Hepatocyte (in vitro differentiated cells): ENCODE data around the gene TH. TPM values are rescaled to one million over a fixed set of nuclear protein-coding genes. Genes with fewer than 3 reads are reported as not detected.

Experiments used
- DNase-seq: peaks from one replicate; pipeline ENCODE4 v3.0.0-alpha.2; 2016; ENCODE audit warnings: low spot score
- H2AFZ ChIP-seq: fragments of 200-600 bp; sonication (generic); 2 replicates; pipeline ENCODE4 v1.6.0; 2016; ENCODE audit warnings: antibody characterized with exemption, mild to moderate bottlenecking
- H3K27ac ChIP-seq: fragments of 200-600 bp; sonication (generic); 2 replicates; pipeline ENCODE4 v1.5.1; 2016; ENCODE audit warnings: mild to moderate bottlenecking
- H3K27me3 ChIP-seq: fragments of 200-600 bp; sonication (generic); 2 replicates; pipeline ENCODE4 v1.6.1; 2016
- H3K36me3 ChIP-seq: fragments of 200-600 bp; sonication (generic); replicated peaks from 2 replicates; pipeline ENCODE4 v1.5.1; 2016; ENCODE audit warnings: low read depth; ENCODE audit not compliant: insufficient read depth
- H3K4me1 ChIP-seq: fragments of 200-600 bp; sonication (generic); 2 replicates; pipeline ENCODE4 v1.5.1; 2016; ENCODE audit warnings: mild to moderate bottlenecking, moderate library complexity; ENCODE audit not compliant: insufficient read depth
- H3K4me2 ChIP-seq: fragments of 200-600 bp; sonication (generic); 2 replicates; pipeline ENCODE4 v1.6.0; 2016
- H3K4me3 ChIP-seq: fragments of 200-600 bp; sonication (generic); 2 replicates; pipeline ENCODE4 v1.5.1; 2016; ENCODE audit warnings: mild to moderate bottlenecking
- H3K79me2 ChIP-seq: fragments of 200-600 bp; sonication (generic); 2 replicates; pipeline ENCODE4 v1.6.0; 2017; ENCODE audit warnings: mild to moderate bottlenecking
- H3K9me2 ChIP-seq: fragments of 200-600 bp; sonication (generic); replicated peaks from 2 replicates; pipeline ENCODE4 v1.6.0; 2017; ENCODE audit warnings: mild to moderate bottlenecking; ENCODE audit not compliant: insufficient read depth
- H3K9me3 ChIP-seq: fragments of 200-600 bp; sonication (generic); 2 replicates; pipeline ENCODE4 v1.5.1; 2016; ENCODE audit warnings: low read depth, mild to moderate bottlenecking
- H4K20me1 ChIP-seq: fragments of 200-600 bp; sonication (generic); 2 replicates; pipeline ENCODE4 v1.6.0; 2016; ENCODE audit warnings: mild to moderate bottlenecking; ENCODE audit not compliant: insufficient read depth, poor library complexity, severe bottlenecking
- EZH2 ChIP-seq: fragments of 200-600 bp; sonication (generic); IDR thresholded peaks from 2 replicates; pipeline ENCODE4 v1.6.1; 2016; ENCODE audit warnings: antibody characterized with exemption, mild to moderate bottlenecking, borderline replicate concordance
- EZH2phosphoT487 ChIP-seq: fragments of 200-600 bp; sonication (generic); IDR thresholded peaks from one replicate; pipeline ENCODE4 v1.6.1; 2018; ENCODE audit warnings: antibody characterized with exemption, mild to moderate bottlenecking, low read depth, moderate library complexity; ENCODE audit not compliant: unreplicated experiment, severe bottlenecking
- WGBS: methylation state at CpG from one replicate; pipeline ENCODE4 v1.1.6; 2016; ENCODE audit warnings: low lambda C conversion rate; ENCODE audit errors: missing lambda C conversion rate; 5-methylcytosine and 5-hydroxymethylcytosine counted together
- microRNA counts: library from miRNA; unstranded; fragments of <30 nt; microRNA quantifications from one replicate; lab custom pipeline; 2017
- microRNA-seq: library from miRNA; unstranded; fragments of <30 nt; microRNA quantifications from one replicate; pipeline ENCODE4, GENCODE V29; 2017
- polyA plus RNA-seq: library from polyadenylated mRNA; unstranded; fragments of >200 nt; fragmentation: Nextera tagmentation; extraction: Ambion mirVana; gene quantifications from 2 replicates; pipeline ENCODE4 v1.2.1, GENCODE V29; 2016
- small RNA-seq: library from RNA; depleted of rRNA; stranded (forward); fragments of <200 nt; gene quantifications from one replicate; pipeline ENCODE3, GENCODE V24; 2014
- total RNA-seq: library from RNA; depleted of rRNA; stranded (reverse); fragments of >200 nt; gene quantifications from 2 replicates; pipeline ENCODE4 v1.2.3, GENCODE V29; 2014
- TF ChIP-seq, protein P1 (sequence below): fragments of 200-600 bp; sonication (generic); IDR thresholded peaks from 2 replicates; pipeline ENCODE4 v1.5.1; 2016; ENCODE audit warnings: antibody characterized with exemption, mild to moderate bottlenecking; ENCODE audit not compliant: poor library complexity

TH gene
- total and polyA plus RNA-seq, 2 experiments from 2014 or later, result 2.6 to 15.3 TPM

DNA sequence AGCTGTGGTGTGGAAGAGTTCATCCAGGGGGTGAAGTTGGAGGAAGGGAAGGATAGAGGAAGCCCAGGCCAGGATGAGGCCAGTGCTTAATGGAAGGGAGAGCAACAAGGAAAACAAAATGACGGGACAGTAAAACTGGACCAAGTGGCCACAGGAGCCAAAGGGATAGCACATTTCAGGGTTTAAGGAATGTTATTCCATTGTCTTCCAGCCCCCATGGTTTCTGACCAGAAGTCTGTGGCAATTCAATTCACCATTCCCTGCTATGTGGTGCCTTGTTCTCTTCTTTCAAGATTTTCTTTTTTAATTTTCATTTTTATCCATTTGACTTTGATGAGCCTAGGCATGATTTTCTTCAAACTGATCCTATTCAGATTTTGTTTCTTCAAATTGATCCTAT, 54.9 kb downstream of the TH start:
- H3K27me3 ChIP-seq, result no peaks in the 10 kb centered on the region
- H3K36me3 ChIP-seq, result no peaks in the 10 kb centered on the region
- H3K9me3 ChIP-seq, result no peaks in the 10 kb centered on the region
- no peak overlapping the region for H3K4me3 ChIP-seq
- no peak for DNase-seq
- H2AFZ ChIP-seq, result no peak overlapping the region
- TF ChIP-seq EZH2phosphoT487 (no peak), EZH2 (no peak)
- TF ChIP-seq, protein P1, sequence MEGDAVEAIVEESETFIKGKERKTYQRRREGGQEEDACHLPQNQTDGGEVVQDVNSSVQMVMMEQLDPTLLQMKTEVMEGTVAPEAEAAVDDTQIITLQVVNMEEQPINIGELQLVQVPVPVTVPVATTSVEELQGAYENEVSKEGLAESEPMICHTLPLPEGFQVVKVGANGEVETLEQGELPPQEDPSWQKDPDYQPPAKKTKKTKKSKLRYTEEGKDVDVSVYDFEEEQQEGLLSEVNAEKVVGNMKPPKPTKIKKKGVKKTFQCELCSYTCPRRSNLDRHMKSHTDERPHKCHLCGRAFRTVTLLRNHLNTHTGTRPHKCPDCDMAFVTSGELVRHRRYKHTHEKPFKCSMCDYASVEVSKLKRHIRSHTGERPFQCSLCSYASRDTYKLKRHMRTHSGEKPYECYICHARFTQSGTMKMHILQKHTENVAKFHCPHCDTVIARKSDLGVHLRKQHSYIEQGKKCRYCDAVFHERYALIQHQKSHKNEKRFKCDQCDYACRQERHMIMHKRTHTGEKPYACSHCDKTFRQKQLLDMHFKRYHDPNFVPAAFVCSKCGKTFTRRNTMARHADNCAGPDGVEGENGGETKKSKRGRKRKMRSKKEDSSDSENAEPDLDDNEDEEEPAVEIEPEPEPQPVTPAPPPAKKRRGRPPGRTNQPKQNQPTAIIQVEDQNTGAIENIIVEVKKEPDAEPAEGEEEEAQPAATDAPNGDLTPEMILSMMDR, result no peak
- H3K79me2 ChIP-seq, result no peaks in the 10 kb centered on the region
- H3K27ac ChIP-seq, result no peak overlapping the region
- H4K20me1 ChIP-seq, result no peaks in the 10 kb centered on the region
- H3K4me1 ChIP-seq, result peaks cover 14% of the 10 kb centered on the region
- no peak overlapping the region for H3K4me2 ChIP-seq
- no peaks in the 10 kb centered on the region for H3K9me2 ChIP-seq
- WGBS, result 93% methylated on average over 1 of the region's 1 CpG

DNA sequence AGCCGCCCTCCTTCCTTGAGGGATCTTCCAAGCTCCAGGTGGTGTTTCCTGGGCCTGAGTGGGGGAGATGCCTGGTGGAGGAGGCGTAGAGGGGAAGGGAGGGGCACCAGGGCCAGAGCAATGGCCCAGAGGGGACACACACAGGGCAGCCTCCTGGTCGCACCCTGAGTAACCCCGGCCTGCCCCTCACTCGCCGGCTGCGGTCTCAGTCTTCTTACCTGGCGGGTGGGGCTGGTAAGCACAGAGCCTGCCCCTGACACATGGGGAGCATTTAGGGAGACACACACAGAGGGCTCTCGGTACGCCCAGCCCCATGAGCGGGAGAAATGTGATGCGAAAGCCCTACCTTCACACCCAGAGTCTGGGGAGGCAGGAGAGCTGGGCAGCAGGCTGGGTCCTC, 56.3 kb downstream of the TH start:
- H3K27me3 ChIP-seq, result no peaks in the 10 kb centered on the region
- TF ChIP-seq EZH2 (no peak), EZH2phosphoT487 (no peak)
- TF ChIP-seq, protein P1, result no peak
- H3K4me2 ChIP-seq, result no peak overlapping the region
- no peaks in the 10 kb centered on the region for H3K9me2 ChIP-seq
- no peak overlapping the region for H3K27ac ChIP-seq
- peaks cover 2% of the 10 kb centered on the region for H3K4me1 ChIP-seq
- no peaks in the 10 kb centered on the region for H4K20me1 ChIP-seq
- H3K36me3 ChIP-seq, result no peaks in the 10 kb centered on the region
- no peaks in the 10 kb centered on the region for H3K9me3 ChIP-seq
- no peak overlapping the region for H3K4me3 ChIP-seq
- DNase-seq, result no peak
- 95% methylated on average over 12 of the region's 12 CpGs for WGBS
- H3K79me2 ChIP-seq, result no peaks in the 10 kb centered on the region
- no peak overlapping the region for H2AFZ ChIP-seq

DNA sequence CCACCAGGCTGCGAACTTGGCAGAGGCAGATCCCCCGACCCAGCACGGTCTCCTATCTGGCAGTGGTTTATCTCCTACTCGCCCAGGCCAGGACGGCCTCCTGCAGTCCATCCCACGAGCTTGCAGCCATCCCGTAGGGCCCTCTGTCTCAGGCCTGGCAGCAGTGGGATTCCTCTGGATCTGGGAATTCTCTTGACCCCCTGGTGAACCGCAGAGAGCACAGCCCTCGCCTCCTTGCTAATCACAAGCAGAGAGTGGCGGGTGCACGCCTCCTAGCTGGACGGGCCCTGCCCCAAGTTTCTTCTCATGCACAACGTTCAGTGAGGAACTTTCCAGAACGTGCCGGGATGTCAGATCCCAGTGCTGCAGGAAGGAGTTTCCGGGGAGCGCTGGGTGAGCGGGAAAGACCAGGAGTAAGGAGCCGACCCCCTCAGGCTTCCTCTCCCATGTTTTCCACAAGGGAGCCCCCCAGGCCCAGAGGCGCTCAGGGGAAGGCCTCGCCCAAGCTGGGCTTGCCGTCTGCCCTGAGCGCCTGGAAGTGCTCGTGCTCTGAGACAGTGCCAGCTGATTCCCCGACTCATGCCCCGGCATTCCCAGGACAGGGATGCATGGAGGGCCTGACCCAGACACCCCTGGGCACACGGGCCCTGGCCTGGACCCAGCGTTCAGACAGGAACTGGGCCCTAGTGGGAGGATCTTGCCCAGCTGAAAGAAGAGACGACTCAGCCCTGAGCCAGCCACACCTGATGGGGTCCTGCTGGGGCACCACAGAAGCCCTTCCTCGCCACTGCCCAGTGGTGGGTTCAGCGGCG, 57.0 kb downstream of the TH start:
- H3K79me2 ChIP-seq, result no peaks in the 10 kb centered on the region
- no peaks in the 10 kb centered on the region for H3K9me3 ChIP-seq
- no peak overlapping the region for H2AFZ ChIP-seq
- peaks cover 2% of the 10 kb centered on the region for H3K4me1 ChIP-seq
- no peaks in the 10 kb centered on the region for H3K36me3 ChIP-seq
- no peak for DNase-seq
- 84% methylated on average over 32 of the region's 32 CpGs for WGBS
- no peak overlapping the region for H3K4me3 ChIP-seq
- no peaks in the 10 kb centered on the region for H3K9me2 ChIP-seq
- TF ChIP-seq, protein P1, result no peak
- no peak for TF ChIP-seq EZH2phosphoT487
- no peak for TF ChIP-seq EZH2
- H3K27me3 ChIP-seq, result no peaks in the 10 kb centered on the region
- no peak overlapping the region for H3K4me2 ChIP-seq
- H4K20me1 ChIP-seq, result no peaks in the 10 kb centered on the region
- H3K27ac ChIP-seq, result no peak overlapping the region

MicroRNA genes within 50 kb of the gene (microRNA counts, 767-probe panel; counts per million panel counts)
- 11,801 counts per million, percentile 93 among the panel's probes with 10 or more counts for microRNA hsa-miR-483-3p (lab: Ali Mortazavi, UCI)
- not detected for microRNA hsa-miR-483-5p (lab: Ali Mortazavi, UCI)

Small RNAs within 50 kb of the gene (microRNA-seq; reads per million reads assigned to microRNA genes)
- gene MIR4686, result not detected
- gene MIR483, result 43,976 reads per million, percentile 99 among the genes with 10 or more reads in this experiment

Small RNAs within 50 kb of the gene (small RNA-seq; reads per million reads assigned to genes)
- gene MIR4686 (not detected), gene MIR483 (83.4 reads per million, percentile 97 among the genes with 10 or more reads in this experiment)

Other genes starting within 250 kb of the TH start
- gene MRPL23, start 224.5 kb downstream of the TH start, total RNA-seq, result 54.0 and 75.2 TPM in 2 replicates
- 41.4 and 54.8 TPM in 2 replicates for gene MRPL23, start 224.5 kb downstream of the TH start, polyA plus RNA-seq
- gene H19, start 174.0 kb downstream of the TH start, total RNA-seq, result 12.4 and 15.8 TPM in 2 replicates
- gene H19, start 174.0 kb downstream of the TH start, polyA plus RNA-seq, result 3.9 and 26.2 TPM in 2 replicates
- gene IGF2, start 32.4 kb downstream of the TH start, total RNA-seq, result 1,323 and 1,507 TPM in 2 replicates
- gene IGF2, start 32.4 kb downstream of the TH start, polyA plus RNA-seq, result 2,911 and 3,175 TPM in 2 replicates
- not detected in 2 replicates for gene INS, start 10.6 kb downstream of the TH start, total RNA-seq
- gene INS, start 10.6 kb downstream of the TH start, polyA plus RNA-seq, result not detected in 2 replicates
- 3.3 and 5.6 TPM in 2 replicates for gene ASCL2, start 98.8 kb upstream of the TH start, total RNA-seq
- gene ASCL2, start 98.8 kb upstream of the TH start, polyA plus RNA-seq, result 5.8 and 7.9 TPM in 2 replicates
- gene C11orf21, start 130.1 kb upstream of the TH start, total RNA-seq, result 0.17 TPM in 1 of 2 replicates, not detected in the other
- 0.43 and 0.68 TPM in 2 replicates for gene C11orf21, start 130.1 kb upstream of the TH start, polyA plus RNA-seq
- gene TSPAN32, start 130.2 kb upstream of the TH start, total RNA-seq, result 1.5 and 5.0 TPM in 2 replicates
- gene TSPAN32, start 130.2 kb upstream of the TH start, polyA plus RNA-seq, result 4.8 and 7.0 TPM in 2 replicates
- 216 and 233 TPM in 2 replicates for gene CD81, start 205.5 kb upstream of the TH start, total RNA-seq
- 471 and 472 TPM in 2 replicates for gene CD81, start 205.5 kb upstream of the TH start, polyA plus RNA-seq
- gene TSSC4, start 228.9 kb upstream of the TH start, total RNA-seq, result 31.4 and 33.8 TPM in 2 replicates
- 68.5 and 85.4 TPM in 2 replicates for gene TSSC4, start 228.9 kb upstream of the TH start, polyA plus RNA-seq